Panc1 (cell line): Measurements from ENCODE around the gene CALB2.

Experiments used
- POLR2AphosphoS5 ChIP-seq: IDR thresholded peaks from 2 replicates; pipeline ENCODE4 v1.6.1; 2012; ENCODE audit warnings: mild to moderate bottlenecking, low read depth, low read length, moderate library complexity
- TF ChIP-seq, protein P1 (sequence below): fragments of 450-650 bp; IDR thresholded peaks from 2 replicates; pipeline ENCODE4 v1.5.1; 2017; ENCODE audit warnings: mild to moderate bottlenecking
- TF ChIP-seq, protein P2 (sequence below), 2 experiments: IDR thresholded peaks; 2 replicates each; pipeline ENCODE4 v1.6.1; 2011 to 2012; ENCODE audit warnings: low read depth in 2 of 2, control low read depth in 1 of 2, low read length in 1 of 2, mild to moderate bottlenecking in 1 of 2, moderate library complexity in 1 of 2; ENCODE audit not compliant: insufficient read depth in 1 of 2

DNA sequence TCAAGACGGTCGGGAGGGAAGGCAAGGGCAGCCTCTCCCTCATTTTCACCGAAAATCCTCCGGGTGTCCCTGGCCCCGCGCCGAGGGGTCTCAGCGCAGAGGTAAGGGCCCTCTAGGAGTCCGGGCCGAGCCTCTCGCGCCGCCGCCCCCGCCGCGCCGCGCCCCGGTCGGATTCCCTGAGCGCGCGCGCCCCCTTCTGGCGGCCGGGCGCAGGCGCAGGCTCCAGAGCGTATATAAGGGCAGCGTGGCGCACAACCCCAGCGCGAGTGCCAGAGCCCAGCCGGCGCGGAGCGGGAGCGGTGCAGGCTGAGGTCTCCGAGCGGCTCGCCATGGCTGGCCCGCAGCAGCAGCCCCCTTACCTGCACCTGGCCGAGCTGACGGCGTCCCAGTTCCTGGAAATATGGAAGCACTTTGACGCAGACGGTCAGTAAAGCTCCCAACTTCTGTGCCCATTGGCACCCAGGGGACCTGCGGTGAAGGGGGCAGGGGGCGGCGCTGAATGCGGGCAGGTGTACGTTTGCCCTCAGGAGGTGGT, at the start of gene CALB2:
- TF ChIP-seq POLR2AphosphoS5, result no peak
- TF ChIP-seq, protein P1, sequence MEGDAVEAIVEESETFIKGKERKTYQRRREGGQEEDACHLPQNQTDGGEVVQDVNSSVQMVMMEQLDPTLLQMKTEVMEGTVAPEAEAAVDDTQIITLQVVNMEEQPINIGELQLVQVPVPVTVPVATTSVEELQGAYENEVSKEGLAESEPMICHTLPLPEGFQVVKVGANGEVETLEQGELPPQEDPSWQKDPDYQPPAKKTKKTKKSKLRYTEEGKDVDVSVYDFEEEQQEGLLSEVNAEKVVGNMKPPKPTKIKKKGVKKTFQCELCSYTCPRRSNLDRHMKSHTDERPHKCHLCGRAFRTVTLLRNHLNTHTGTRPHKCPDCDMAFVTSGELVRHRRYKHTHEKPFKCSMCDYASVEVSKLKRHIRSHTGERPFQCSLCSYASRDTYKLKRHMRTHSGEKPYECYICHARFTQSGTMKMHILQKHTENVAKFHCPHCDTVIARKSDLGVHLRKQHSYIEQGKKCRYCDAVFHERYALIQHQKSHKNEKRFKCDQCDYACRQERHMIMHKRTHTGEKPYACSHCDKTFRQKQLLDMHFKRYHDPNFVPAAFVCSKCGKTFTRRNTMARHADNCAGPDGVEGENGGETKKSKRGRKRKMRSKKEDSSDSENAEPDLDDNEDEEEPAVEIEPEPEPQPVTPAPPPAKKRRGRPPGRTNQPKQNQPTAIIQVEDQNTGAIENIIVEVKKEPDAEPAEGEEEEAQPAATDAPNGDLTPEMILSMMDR, result peak; percentile 97
- TF ChIP-seq, protein P2, sequence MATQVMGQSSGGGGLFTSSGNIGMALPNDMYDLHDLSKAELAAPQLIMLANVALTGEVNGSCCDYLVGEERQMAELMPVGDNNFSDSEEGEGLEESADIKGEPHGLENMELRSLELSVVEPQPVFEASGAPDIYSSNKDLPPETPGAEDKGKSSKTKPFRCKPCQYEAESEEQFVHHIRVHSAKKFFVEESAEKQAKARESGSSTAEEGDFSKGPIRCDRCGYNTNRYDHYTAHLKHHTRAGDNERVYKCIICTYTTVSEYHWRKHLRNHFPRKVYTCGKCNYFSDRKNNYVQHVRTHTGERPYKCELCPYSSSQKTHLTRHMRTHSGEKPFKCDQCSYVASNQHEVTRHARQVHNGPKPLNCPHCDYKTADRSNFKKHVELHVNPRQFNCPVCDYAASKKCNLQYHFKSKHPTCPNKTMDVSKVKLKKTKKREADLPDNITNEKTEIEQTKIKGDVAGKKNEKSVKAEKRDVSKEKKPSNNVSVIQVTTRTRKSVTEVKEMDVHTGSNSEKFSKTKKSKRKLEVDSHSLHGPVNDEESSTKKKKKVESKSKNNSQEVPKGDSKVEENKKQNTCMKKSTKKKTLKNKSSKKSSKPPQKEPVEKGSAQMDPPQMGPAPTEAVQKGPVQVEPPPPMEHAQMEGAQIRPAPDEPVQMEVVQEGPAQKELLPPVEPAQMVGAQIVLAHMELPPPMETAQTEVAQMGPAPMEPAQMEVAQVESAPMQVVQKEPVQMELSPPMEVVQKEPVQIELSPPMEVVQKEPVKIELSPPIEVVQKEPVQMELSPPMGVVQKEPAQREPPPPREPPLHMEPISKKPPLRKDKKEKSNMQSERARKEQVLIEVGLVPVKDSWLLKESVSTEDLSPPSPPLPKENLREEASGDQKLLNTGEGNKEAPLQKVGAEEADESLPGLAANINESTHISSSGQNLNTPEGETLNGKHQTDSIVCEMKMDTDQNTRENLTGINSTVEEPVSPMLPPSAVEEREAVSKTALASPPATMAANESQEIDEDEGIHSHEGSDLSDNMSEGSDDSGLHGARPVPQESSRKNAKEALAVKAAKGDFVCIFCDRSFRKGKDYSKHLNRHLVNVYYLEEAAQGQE (IDR thresholded peaks at IDR 0.05; ENCODE audit: insufficient read depth in 1 of 2, low read depth in 2 of 2, low read length in 1 of 2), result no peak
